Upper lobe of left lung (tissue), 6 donors: ENCODE results near the gene ANK3. TPM values are rescaled to one million over a fixed set of nuclear protein-coding genes. Genes with fewer than 3 reads are reported as not detected.

ENCODE experiments used
- ATAC-seq, 2 donors: fragments of 200-7000 bp; cut with Tn5 transposase; one replicate each; pipeline ENCODE4 v1.9.1; 2022; ENCODE audit warnings: mild to moderate bottlenecking in 2 of 2, moderate library complexity in 2 of 2; ENCODE audit not compliant: low FRiP score in 2 of 2
- DNase-seq, 2 donors: peaks; one replicate each; pipeline ENCODE4 v3.0.0-alpha.2; 2019 to 2020
- H3K27ac ChIP-seq, 4 donors: fragments of 200-600 bp; sonication (generic); one replicate each; pipeline ENCODE4 v1.5.1; 2016 to 2019
- H3K27me3 ChIP-seq, 4 donors: fragments of 200-600 bp; sonication (generic); one replicate each; pipeline ENCODE4 v1.5.1; 2017 to 2019
- H3K36me3 ChIP-seq, 4 donors: fragments of 200-600 bp; sonication (generic); one replicate each; pipeline ENCODE4 v1.5.1; 2016 to 2019
- H3K4me1 ChIP-seq, 4 donors: fragments of 200-600 bp; sonication (generic); one replicate each; pipeline ENCODE4 v1.5.1; 2018 to 2019
- H3K4me3 ChIP-seq, 4 donors: fragments of 200-600 bp; sonication (generic); one replicate each; pipeline ENCODE4 v1.5.1; 2017 to 2019; ENCODE audit warnings: mild to moderate bottlenecking in 2 of 4, moderate library complexity in 1 of 4
- H3K9me3 ChIP-seq, 4 donors: fragments of 200-600 bp; sonication (generic); one replicate each; pipeline ENCODE4 v1.5.1; 2018 to 2019
- CTCF ChIP-seq, 6 experiments: fragments of 450-650 bp in 4 of 6; fragments of 200-600 bp in 2 of 6; sonication (generic) in 2 of 6; IDR thresholded peaks; one replicate each; pipeline ENCODE4 v1.5.1; 2016 to 2019; ENCODE audit warnings: antibody characterized with exemption in 6 of 6
- EP300 ChIP-seq, 4 donors: sonication (generic); formaldehyde crosslinking; IDR thresholded peaks; one replicate each; pipeline ENCODE4 v1.5.1; 2017; ENCODE audit warnings: antibody characterized with exemption in 4 of 4, control low read depth in 2 of 4
- POLR2A ChIP-seq, 4 donors: fragments of 450-650 bp; IDR thresholded peaks; one replicate each; pipeline ENCODE4 v1.5.1; 2016 to 2017; ENCODE audit warnings: antibody characterized with exemption in 4 of 4, mild to moderate bottlenecking in 2 of 4
- POLR2AphosphoS5 ChIP-seq, 2 donors: sonication (generic); formaldehyde crosslinking; IDR thresholded peaks; one replicate each; pipeline ENCODE4 v1.5.1; 2017; ENCODE audit warnings: antibody characterized with exemption in 2 of 2
- WGBS, 2 donors: methylation state at CpG; one replicate each; pipeline ENCODE4 v1.1.5; 2017 to 2018; 5-methylcytosine and 5-hydroxymethylcytosine counted together
- total RNA-seq, 6 donors: library from RNA; depleted of rRNA in 4 of 6; stranded (reverse); fragments of >200 nt in 4 of 6; gene quantifications; one replicate each; pipeline versions ENCODE4 v1.1.0 to v1.2.1, GENCODE V29; 2016 to 2021
- donor health status: DM: no; HTN: no; CAD: no; lungs with moderate emphysema.
- donor health status: DM: no; HTN: yes; CAD: no; lungs with severe emphysema.

ANK3 gene
- total RNA-seq, 6 donors from 2014 or later: 43.9 to 193 (median 98.5) TPM

GRCh38 chr10:60310740-60311139, 78.9 kb downstream of the ANK3 start:
- TF ChIP-seq EP300 (IDR thresholded peaks at IDR 0.05): no peak
- TF ChIP-seq POLR2A (IDR thresholded peaks at IDR 0.05): no peak
- no peak for TF ChIP-seq POLR2AphosphoS5 (IDR thresholded peaks at IDR 0.05)
- TF ChIP-seq CTCF (IDR thresholded peaks at IDR 0.05): no peak
- Histone ChIP-seq H3K4me3 (no peak overlapping the region), H3K4me1 (peaks cover 0 to 4% (median 0%) of the 10 kb centered on the region in 4 donors), H3K9me3 (no peaks in the 10 kb centered on the region), H3K27ac (no peak overlapping the region), H3K27me3 (no peaks in the 10 kb centered on the region), H3K36me3 (no peaks in the 10 kb centered on the region)
- ATAC-seq: no peak
- no peak for DNase-seq
- 27 to 43% methylated on average over 2 of the region's 2 CpGs for WGBS, 2 donors

- DNase-seq (no peak), ATAC-seq (no peak)
- Histone ChIP-seq H3K4me1 (peaks cover 0 to 4% (median 0%) of the 10 kb centered on the region in 4 donors), H3K36me3 (no peaks in the 10 kb centered on the region), H3K9me3 (no peaks in the 10 kb centered on the region), H3K27me3 (no peaks in the 10 kb centered on the region), H3K4me3 (no peak overlapping the region), H3K27ac (no peak overlapping the region)
- WGBS, 2 donors: 81 to 86% methylated on average over 2 of the region's 2 CpGs
- TF ChIP-seq EP300 (IDR thresholded peaks at IDR 0.05): no peak
- no peak for TF ChIP-seq POLR2A (IDR thresholded peaks at IDR 0.05)
- TF ChIP-seq CTCF (IDR thresholded peaks at IDR 0.05): no peak
Measured at GRCh38 chr10:60309891-60310290, 79.8 kb downstream of the ANK3 start.

- no peak for ATAC-seq
- TF ChIP-seq POLR2A (IDR thresholded peaks at IDR 0.05): no peak
- TF ChIP-seq POLR2AphosphoS5 (IDR thresholded peaks at IDR 0.05): no peak
- no peak for TF ChIP-seq EP300 (IDR thresholded peaks at IDR 0.05)
- no peak for TF ChIP-seq CTCF (IDR thresholded peaks at IDR 0.05)
Measured at GRCh38 chr10:60309371-60309770, 80.3 kb downstream of the ANK3 start.

GRCh38 chr10:60305380-60305892, 84.2 kb downstream of the ANK3 start:
- H3K4me3 ChIP-seq: no peak overlapping the region
- 75 to 77% methylated on average over 5 of the region's 5 CpGs for whole genome bisulfite sequencing, 2 donors

More at GRCh38 chr10:60309371-60309770, 80.3 kb downstream of the ANK3 start:
- H3K4me3 ChIP-seq: no peak overlapping the region
- no peaks in the 10 kb centered on the region for H3K27me3 ChIP-seq
- peaks cover 0 to 3% (median 0%) of the 10 kb centered on the region in 4 donors for H3K4me1 ChIP-seq
- H3K36me3 ChIP-seq: no peaks in the 10 kb centered on the region
- H3K9me3 ChIP-seq: no peaks in the 10 kb centered on the region
- no peak overlapping the region for H3K27ac ChIP-seq
- DNase-seq: no peak

More at GRCh38 chr10:60305380-60305892, 84.2 kb downstream of the ANK3 start:
- DNase-seq (no peak), ATAC-seq (no peak)
- no peaks in the 10 kb centered on the region for H3K36me3 ChIP-seq
- no peaks in the 10 kb centered on the region for H3K9me3 ChIP-seq
- no peaks in the 10 kb centered on the region for H3K27me3 ChIP-seq
- no peak overlapping the region for H3K27ac ChIP-seq
- H3K4me1 ChIP-seq: no peaks in the 10 kb centered on the region
- TF ChIP-seq POLR2AphosphoS5 (IDR thresholded peaks at IDR 0.05) (no peak), CTCF (IDR thresholded peaks at IDR 0.05) (no peak), POLR2A (IDR thresholded peaks at IDR 0.05) (no peak), EP300 (IDR thresholded peaks at IDR 0.05) (no peak)
